Measurements from ENCODE around the gene TPO. TPM values are rescaled to one million over a fixed set of nuclear protein-coding genes. Genes with fewer than 3 reads are reported as not detected.

The TPO gene
- total RNA-seq, 1 donor from 2014 or later: 17.5 TPM

DNA sequence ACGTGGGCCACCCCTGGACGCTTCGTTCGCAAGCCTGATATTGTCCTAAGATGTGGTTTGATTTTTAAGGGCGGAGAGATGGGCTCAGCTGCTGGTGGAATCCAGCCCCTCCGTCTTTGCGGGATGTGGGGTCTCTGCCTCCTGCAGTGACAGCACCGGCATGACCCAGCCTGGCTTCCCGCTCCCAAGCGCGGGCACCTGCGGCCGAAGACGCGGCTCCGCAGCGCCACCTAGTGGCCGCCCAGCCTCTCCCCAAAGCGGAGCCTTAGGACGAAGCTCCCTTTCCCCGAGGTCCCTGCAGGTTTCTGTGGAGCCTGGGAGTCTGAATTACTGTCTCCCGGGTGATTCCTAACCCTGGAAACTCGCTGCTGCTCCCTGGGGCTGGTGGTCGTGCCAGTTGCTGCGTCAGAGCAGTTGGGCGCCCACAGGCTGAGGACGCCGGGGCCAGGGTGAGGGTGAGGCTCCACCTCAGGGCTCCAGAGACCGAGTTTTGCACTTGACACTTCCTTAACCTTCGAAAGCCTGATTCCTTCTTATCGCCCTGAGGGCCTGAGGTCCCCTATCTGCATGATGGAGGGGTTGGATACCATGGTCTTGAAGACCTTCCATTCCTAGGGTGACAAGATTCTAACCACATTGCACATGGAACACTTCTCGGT is 137.5 kb downstream of the TPO start:
- DNase-seq (ENCODE audit: low spot score): no peak

DNA sequence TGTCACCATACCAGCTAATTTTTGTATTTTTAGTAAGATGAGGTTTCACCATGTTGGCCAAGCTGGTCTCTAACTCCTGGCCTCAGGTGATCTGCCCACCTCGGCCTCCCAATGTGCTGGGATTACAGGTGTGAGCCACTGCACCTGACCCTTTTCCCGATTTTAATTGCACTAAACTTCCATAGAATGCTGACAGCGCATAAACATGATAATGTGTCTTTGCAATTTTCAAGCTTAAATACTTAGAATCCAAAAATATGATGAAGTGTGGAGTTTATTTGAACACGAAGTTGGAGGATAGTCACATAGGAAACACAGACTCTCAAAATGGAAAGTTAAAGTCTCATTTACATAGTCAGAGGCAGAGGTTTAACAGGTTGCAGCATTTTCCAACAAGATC is 138.6 kb downstream of the TPO start:
- no peak for DNase-seq (ENCODE audit: low spot score)

DNA sequence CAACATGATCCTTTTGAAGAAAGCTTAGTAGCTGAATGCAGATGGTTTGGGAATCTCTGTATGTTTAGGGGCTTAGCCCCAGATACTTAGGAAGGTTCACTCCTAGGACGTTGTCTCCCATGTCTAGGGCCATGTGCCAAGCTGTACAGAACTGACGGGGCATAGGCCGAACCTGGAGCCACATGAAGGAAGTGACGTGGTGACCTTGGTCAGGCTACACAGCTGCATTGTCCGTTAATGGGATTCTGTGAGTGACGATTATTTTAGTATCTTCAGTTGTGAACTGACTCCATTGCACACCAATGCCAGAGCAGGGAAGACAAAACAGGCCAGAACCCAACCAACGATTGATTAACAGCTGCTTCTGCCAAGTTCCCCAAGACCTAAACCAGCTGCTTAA is 139.3 kb downstream of the TPO start:
- DNase-seq (ENCODE audit: low spot score): no peak

DNA sequence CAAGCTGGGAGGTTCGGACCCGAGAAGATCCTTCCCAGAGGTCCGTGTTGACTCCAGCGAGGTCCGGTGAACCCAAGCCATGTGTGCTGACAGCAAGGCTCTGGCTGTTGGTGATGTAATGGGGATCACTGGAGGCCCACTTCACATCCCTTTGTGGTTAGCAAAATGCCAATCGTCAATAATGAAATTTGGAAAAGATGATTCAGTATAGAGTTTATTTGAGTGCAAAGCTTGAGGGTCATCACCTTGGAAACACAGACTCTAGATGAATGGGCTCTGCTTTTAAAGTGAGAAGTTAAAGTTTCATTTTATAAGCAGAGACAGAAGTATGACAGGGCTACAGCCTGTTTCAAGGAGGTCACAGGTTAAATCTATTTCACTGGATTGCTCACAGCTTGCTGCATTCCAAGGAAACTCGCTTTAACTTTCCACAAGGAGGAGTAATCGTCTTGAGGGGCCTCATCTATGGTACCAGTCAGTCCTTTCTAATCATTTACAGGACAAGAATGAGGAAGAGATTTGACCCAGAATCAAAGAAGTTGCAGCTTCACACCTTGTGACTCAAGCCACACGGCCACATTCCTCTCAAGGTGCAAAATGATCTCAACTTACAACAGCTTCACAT is 140.5 kb downstream of the TPO start:
- no peak for DNase-seq (ENCODE audit: low spot score)

DNA sequence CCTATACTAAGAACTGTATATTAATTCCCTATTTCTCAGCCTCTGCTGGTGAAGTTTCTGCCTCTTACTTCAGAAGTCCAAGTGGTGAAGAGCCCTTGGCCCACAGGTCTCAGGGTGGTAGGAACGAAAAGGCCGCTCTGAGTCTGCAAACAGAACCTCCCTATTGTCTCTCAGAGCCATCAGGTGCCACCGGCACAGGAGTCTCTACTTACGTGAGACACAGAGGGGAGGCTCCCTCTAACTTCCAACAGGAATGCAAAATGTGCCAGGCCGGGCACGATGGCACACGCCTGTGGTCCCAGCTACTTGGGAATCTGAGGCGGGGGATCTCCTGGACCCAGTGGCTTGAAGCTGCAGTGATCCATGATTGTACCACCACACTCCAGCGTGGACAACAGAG is 143.0 kb downstream of the TPO start:
- no peak for DNase-seq (ENCODE audit: low spot score)

DNA sequence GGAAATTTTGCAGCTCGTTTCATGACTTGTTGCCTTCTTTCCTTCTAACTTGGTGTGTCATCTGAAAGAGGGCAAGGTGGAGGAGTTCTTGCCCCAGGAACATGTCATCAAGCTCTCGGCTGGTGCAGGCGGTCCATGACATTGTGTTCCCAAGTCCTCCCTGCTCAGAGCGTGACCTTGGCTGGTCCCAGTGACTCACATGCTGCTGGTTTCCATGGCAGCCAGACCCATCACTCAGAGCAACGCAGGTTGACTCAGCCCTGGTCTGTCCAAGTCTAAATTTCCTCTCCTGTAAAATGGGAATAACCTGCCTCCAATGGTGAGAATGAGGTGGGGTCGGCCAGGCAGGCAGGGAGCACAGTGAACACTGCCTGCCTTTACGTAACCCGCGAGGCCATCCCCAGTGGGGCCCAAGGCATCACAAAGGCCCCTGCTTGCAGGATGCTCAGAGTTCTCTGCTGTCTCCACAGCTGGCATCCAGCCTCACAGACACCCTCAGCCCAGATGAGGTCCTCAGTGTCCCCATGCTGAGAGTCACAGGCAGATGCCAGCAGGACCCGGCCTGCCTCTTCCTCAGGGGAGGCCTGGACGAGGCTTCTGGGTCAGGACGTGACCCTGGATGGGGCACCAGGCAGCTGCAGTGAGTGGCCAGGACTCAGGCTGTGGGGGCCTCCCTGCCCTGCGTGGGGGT is 143.7 kb downstream of the TPO start:
- no peak for DNase-seq (ENCODE audit: low spot score)

DNA sequence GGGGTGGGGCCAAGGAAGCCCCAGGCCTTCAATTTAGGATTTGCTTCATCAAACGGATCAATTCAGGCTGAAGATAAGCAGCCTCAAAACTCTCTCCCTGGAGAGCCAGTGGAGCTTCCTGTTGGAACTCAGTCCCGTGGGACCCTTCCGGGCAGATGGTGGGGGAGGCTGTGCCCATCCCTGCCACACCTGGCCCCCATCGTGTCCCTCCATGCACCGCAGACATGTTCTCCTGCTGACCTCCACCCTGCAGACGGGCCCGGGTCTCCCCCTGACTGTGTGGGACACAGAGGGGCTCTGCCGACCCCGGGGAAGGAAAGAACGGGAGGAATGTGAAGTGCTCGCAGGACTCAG is 144.2 kb downstream of the TPO start:
- no peak for DNase-seq (ENCODE audit: low spot score)

DNA sequence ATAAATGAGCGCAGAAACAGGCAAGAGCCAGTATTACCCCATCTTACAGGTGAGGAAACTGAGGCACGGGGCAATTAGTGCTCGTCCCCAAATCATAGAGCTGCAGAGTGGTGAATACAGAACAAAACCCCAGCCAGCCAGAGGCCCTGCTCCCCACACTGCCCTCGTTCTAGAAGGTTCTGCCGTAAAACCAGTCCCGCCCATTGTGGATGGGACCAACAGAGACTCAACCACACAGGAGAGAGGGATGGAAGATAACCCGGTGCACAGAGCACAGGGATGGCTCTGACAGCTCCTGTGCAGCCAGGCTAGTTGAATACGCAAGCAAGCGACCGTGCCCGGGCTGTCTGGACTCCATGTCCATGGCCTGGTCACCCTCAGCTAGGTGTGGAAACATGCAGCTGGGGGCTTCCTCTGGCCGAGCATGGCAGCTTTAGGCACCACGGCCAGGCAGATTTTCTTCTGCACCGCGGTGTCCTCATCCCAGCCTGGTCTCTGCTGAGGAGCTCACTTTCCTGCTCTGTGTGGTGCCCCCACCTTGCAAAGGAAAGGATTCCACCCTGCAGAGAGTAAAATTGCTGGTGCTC is 146.4 kb downstream of the TPO start:
- DNase-seq (ENCODE audit: low spot score): no peak

DNA sequence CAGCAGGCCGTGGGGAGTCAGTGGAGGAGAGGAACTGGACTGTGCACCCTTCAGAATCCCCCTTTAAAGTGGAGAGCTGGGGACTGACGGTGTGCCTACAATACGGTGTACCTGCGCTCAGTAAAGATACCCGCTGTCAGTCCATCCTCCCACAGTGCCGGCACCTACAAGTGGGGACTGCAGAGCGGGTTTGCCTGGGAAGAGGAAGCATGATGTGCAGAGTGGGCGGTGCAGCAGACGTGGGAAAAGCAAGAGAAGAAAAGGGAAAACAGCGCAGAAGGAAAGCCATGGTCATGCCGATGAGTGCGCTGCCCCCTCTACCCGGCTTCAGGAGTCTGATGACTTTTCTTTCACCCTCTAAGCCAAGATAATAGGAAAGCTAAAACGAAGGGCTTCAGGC is 148.0 kb downstream of the TPO start:
- DNase-seq (ENCODE audit: low spot score): no peak

DNA sequence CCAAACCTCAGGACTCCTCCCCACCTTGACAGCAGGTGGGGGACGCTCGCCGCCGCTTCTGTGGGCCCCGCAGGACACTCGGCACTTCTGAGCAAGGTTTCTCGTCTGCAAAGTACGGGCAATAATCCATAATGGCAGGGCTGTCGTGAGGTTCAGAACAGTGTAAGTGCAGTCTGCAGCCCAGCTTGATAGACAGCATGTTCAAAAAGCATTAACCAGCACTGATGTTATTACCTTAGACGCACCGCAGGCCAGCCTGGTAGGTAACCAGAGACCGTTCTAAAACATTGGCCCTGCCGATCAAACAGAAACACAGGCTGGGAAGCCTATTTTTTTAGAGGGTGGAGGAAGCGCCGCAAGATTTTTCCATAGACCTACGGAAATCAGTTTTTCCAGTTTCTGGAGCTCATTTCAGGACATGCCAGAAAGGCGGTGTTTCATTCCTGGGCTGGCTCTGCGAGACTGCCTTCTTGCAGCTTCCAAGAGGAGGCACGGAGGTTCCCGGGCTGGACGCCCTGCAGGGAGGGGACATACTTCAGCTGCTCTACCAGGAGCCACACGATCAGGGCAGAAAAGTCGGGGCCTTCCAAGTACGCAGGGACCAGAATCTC is 148.7 kb downstream of the TPO start:
- DNase-seq (ENCODE audit: low spot score): peak; percentile 80

DNA sequence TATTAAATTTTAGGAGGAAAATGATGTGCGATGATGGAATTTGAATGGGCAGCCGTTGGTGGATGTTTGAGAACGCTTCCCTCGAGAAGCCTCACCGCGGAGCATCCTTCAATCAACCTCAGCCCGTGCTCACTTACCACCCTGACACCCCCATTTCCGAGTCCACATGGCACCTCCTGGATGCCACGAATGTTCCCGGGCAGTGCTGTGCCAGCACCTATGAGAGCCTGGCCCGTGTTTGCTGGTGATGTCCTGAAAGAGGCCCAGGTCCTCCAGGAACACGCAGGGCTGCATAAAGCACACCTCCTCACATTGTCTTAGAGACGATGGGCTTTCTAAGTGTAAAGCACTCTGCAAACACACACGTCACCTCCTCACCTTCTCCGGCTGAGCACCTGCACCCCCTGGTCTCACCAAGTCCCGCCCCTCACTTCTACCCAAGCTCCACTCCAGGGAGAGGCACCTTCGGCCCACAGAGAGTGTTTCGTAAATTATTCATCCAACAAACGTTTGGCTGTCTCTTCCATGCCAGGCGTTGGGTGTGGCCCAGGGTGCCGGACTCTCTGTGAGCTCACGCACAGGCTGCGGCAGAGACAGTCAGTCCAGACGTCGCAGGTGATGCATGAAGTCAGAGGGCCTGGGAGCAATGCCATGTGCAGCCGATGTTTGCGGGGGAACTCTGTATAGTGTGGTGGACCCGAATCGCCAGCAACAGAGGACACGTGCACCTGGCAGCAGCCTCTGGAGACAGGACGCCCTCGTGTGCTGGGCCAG is 150.0 kb downstream of the TPO start:
- peak; percentile 71 for DNase-seq (ENCODE audit: low spot score)

DNA sequence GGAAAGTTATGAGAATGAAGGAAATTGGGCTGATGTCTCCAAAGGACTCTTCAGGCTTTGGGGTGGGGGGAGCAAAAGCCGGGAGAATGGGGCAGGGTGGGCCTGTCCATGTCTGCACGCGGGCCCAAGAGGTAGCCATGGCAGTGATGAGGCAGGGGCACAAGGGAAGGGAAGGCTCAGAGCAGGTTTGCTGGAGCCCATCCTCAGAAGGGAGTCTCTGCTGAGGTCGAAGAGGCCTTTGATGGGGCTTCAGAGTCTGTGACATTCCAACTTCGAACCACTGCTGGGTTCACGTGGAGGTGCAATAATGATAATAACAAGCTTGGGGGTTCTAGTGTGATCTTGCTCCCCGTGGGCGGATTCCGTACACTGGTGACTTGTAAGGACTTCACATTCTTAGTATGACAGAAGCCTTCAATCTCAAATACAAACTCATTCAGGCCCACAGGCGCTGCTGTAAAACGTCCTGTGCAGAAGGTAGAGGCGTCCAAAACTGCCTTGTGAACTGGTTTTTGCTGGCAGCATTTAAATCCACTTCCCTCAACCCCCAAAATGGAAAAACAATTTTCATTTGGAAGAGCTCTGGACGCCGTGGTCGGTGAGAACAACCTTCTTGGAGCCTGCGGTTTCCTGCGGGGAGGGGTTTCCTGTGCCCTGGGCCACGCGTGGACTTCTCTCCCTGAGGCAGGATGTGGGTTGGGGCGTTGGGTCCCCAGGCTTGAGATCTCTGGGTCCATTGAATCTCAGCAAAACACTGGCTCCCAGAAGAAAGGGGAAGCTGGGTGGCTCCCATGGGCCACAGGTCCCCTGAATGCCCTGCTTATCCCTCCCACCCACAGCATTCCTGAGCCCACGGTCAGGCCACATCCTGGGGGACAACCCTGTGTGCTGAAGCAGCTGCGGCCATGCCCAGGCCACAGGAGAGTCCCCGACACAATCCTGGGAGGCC is 151.0 kb downstream of the TPO start:
- peak; percentile 72 for DNase-seq (ENCODE audit: low spot score)

DNA sequence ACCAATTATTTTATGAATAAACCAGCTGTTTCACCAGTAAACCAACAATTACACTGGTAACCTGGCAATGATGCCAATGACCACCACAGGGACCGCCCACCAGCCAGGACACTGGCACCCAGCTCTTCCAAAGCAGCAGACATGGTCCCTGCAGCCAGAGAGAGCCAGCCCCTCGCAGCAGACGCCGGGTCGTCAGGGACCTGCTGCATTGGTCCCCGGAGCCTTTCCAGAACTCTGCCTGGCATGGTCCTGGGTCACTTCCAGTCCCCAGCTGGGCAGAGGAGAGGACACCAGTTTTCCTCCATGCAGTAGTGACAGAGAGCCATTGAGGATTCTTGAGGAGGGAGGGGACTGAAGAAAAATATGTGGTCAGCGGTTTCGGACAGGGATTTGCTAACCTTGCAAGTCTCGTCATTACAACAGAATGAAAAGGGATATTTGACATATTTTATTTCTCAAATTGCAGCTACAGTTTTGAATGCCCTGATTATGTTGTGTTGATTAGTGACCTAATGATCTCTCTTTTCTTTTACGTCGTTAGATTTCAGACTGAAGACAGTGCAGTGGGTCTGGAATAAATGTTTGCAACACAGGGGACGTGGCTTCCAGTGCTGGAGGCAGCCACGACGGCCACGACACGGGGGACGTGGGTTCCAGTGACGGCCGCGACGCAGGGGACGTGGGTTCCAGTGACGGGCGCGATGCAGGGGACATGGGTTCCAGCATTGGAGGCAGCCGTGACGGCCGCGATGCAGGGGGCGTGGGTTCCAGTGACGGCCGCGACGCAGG is 154.5 kb downstream of the TPO start:
- DNase-seq (ENCODE audit: low spot score): peak; percentile 67

DNA sequence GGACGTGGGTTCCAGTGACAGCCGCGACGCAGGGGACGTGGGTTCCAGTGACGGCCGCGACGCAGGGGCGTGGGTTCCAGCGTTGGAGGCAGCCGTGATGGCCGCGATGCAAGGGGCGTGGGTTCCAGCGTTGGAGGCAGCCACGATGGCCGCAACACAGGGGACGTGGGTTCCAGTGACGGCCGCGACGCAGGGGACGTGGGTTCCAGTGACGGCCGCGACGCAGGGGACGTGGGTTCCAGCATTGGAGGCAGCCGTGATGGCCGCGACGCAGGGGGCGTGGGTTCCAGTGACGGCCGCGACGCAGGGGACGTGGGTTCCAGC is 155.0 kb downstream of the TPO start:
- peak; percentile 72 for DNase-seq (ENCODE audit: low spot score)

DNA sequence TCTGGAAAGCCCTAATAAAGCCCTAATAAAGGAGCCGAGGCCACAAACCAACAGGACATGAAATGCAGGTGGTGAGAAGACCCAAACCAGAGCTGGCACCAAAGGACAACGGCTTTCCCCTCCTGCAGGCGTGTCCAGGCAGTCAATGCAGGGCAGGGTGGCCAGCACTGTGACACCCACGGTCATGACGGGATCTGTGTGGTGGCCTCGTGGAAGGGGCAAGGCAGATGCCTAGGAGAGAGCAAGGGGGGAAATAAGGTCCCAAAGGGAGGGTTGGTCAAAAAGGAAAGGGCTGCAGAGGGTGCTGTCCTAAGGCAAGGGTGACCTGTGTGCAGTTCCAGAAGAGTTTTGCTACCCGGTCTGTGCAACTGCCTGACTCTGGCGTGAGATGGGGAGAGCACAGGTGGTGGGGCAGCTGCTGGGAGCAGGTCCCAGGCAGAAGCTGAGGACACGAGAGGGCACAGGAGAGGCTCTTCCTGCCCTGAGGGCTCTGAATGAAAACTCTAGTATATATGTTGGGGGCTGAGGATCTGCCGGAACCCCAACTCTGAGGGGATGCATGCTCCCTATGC is 156.7 kb downstream of the TPO start:
- peak; percentile 68 for DNase-seq (ENCODE audit: low spot score)

DNA sequence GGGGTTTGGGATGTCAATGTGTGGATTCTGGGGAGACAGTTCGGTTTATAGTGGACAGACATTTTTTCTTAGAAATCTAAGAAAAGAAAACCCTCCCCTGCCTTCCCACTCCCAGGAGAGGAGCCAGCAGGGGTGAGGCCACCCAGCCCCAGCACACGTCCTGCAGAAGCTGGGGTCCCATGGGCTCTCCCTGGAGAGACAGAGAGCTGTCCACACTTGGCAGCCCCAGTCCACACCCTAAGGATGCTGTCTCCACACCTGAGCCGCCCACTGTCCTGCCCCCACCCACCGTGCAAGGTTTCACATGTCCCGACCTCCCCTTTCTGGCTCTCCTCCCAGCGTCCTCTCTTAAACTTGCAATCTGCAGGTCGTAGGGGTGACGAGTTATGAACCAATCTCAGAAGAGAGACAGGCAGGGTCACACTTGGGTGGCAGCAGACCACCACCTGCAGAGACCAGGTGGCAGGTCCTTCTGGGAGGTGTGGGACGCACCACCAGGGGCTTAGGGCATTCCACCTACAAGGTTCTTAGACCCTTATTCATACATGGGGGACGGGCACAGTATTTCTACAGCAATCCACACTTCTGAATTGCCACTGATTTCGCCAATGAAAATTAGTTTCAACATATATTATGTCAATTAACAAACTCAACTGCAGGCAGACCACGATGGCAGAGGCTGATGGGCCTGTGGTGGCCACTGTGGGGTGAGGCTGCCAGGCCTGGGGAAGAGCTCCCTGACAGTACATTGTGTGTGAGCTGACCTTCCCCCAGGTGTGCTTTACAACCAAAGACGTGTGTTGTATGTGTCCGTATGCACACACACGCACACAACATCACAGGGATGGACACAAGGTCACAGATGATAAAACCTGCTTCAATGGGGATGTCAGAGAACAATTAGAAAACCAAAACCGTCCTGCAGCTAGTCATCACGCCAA is 158.5 kb downstream of the TPO start:
- DNase-seq (ENCODE audit: low spot score): peak; percentile 79

DNA sequence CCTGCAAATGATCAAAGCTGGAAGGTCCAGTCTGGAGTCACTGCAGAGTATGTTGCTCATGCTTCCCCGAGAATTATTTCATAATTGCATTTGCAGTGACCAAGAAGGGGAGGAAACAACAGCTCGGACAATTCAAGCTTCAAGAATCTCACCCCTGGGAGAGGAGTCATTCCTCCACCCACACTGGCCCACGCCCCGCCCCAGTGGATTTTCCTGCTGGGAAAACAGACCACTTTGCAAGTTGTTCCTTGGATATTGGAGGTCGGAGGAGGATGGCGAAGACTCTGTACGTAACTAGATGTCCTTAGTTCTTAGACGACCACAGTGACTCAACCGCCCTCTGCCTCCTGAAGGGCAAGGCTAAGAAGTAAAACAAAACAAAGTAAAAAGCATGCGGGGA is 159.4 kb downstream of the TPO start:
- DNase-seq (ENCODE audit: low spot score): peak; percentile 88

DNA sequence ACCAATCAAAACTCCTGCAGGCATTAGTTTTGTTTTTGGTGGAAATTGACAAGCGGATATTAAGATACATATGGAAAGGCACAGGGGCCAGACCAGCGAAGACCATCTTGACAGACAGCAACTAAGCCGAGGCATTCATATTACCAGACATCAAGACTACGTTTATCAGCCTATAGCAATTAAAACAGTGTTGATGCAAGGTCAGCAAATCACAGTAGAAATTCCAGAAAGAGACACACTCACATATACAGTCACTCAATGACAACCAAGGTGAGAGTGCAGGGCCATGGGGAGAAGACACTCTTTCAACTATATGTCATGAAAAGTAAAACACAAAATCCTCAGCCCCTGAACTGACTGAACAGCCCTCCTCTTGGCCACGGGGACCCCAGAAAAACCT is 164.6 kb downstream of the TPO start:
- no peak for DNase-seq (ENCODE audit: low spot score)

All from mesenteric fat pad (tissue), 1 donor.